ENCODE data around the gene FRAT2. TPM values are rescaled to one million over a fixed set of nuclear protein-coding genes. Genes with fewer than 3 reads are reported as not detected.

Gene FRAT2
- total and polyA plus RNA-seq, 2 of the 4 experiments (the other 2 are of a cell fraction) = 2.0 to 2.5 TPM

DNA sequence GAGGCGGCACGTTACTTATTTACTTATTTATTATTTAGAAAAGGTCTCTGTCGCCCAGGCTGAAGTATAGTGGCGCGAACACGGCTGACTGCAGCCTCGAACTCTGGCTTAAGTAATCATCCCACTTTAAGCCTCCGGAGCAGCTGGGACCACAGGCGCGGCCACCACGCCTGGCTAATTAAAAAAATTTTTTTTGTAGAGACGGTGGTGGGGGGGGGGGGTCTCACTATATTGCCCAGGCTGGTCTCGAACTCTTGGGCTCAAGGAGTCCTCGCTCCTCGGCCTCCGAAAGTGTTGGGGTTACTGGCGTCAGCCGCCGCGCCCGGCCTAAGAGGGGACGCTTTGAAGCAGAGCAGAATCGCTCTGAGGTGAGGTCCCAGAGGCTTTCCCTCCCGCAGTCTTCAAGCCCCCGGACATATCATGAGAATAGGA lies 675 bp upstream of the FRAT2 start:
- Histone ChIP-seq H3K23ac (ENCODE audit: low read depth, low read length) (peak overlapping the region; percentile 77; the same call in 1 of the 2 replicates), H3K18ac (ENCODE audit: low read depth, low read length) (peak overlapping the region; percentile 48; the same call in 1 of the 2 replicates), H2BK15ac (ENCODE audit: low read depth, low read length) (peak overlapping the region; percentile 28; the same call in 1 of the 3 replicates), H3K9me1 (ENCODE audit: insufficient read depth, low read length) (no peaks in the 10 kb centered on the region), H3K27me3 (ENCODE audit: control insufficient read depth, insufficient read depth, low read length) (peaks cover 19% of the 10 kb centered on the region), H3K27ac (ENCODE audit: insufficient read depth, low read length) (peak overlapping the region; percentile 27; the same call in 1 of the 2 replicates), H3K56ac (ENCODE audit: extremely low read depth, insufficient read depth, low read length) (peak overlapping the region; percentile 46; the same call in 1 of the 2 replicates), H3K9ac (ENCODE audit: low read depth, low read length) (peak overlapping the region; percentile 77), H3K14ac (replicated peaks; ENCODE audit: low read depth, low read length) (peak overlapping the region; percentile 86), H2BK5ac (ENCODE audit: low read depth, low read length, poor library complexity, severe bottlenecking) (no peak overlapping the region), H3K4me2 (ENCODE audit: low read depth, low read length) (peak overlapping the region; percentile 51), H3K4ac (ENCODE audit: low read depth, low read length) (peak overlapping the region; percentile 85), H2AFZ (replicated peaks; ENCODE audit: low read length, poor library complexity) (peak overlapping the region; percentile 99), H4K5ac (ENCODE audit: low read depth, low read length) (peak overlapping the region; percentile 15; the same call in 1 of the 2 replicates), H2BK120ac (ENCODE audit: low read depth, low read length) (peak overlapping the region; percentile 49; the same call in 1 of the 2 replicates), H3K36me3 (ENCODE audit: control insufficient read depth, insufficient read depth, low read length) (no peaks in the 10 kb centered on the region), H3K4me3 (ENCODE audit: insufficient read depth, low read depth, low read length) (peak overlapping the region; percentile 45), H2BK20ac (ENCODE audit: low read depth, low read length) (no peak overlapping the region), H2AK9ac (replicated peaks; ENCODE audit: low read depth, low read length, poor library complexity) (peak overlapping the region; percentile 35), H2AK5ac (ENCODE audit: low read depth, low read length) (no peak overlapping the region), H4K8ac (ENCODE audit: low read depth in 2 of 2, low read length in 2 of 2) (peak overlapping the region; percentile 32 to 71; a peak in 2 of 4 replicates), H3K9me3 (ENCODE audit: control insufficient read depth, insufficient read depth, low read length) (no peaks in the 10 kb centered on the region), H3K79me1 (ENCODE audit: low read depth in 1 of 2, low read length in 2 of 2) (peaks cover 13 to 30% of the 10 kb centered on the region in 2 experiments), H4K91ac (ENCODE audit: insufficient read depth, low read depth, low read length) (peak overlapping the region; percentile 73; the same call in 1 of the 2 replicates), H3K4me1 (ENCODE audit: control insufficient read depth, insufficient read depth, low read length) (peaks cover 11% of the 10 kb centered on the region), H4K20me1 (ENCODE audit: insufficient read depth, low read length) (no peaks in the 10 kb centered on the region)
- ATAC-seq (ENCODE audit: low read depth) (no peak), DNase-seq (no peak)
- BruUV-seq (replicated peaks) = no TSS peak
- in situ Hi-C loops (cut with MboI; ENCODE audit: low sequenced_read_pairs) (no loop called here), dilution Hi-C loops (cut with HindIII; ENCODE audit: low sequenced_read_pairs, unreplicated experiment) (no loop called here), intact Hi-C loops (cut with micrococcal nuclease) (no loop called here)
- CTCF ChIA-PET = no interaction called here
- POLR2A ChIA-PET (ENCODE audit: unreplicated experiment) = no interaction called here
- WGBS, 2 experiments (ENCODE audit: extremely low coverage in 2 of 2, insufficient read length in 1 of 2) = no CpG with 5 or more reads among the region's 25 CpGs
- TF ChIP-seq RAD21 (IDR thresholded peaks at IDR 0.05; ENCODE audit: low read length) = no peak
- no peak for TF ChIP-seq ELK1 (IDR thresholded peaks at IDR 0.05; ENCODE audit: borderline replicate concordance, low read depth, low read length)
- TF ChIP-seq MAZ (IDR thresholded peaks at IDR 0.05; ENCODE audit: borderline replicate concordance, low read depth, low read length) = no peak
- no peak for TF ChIP-seq RFX5 (IDR thresholded peaks at IDR 0.05; ENCODE audit: low read depth, low read length)
- TF ChIP-seq CHD1 (IDR thresholded peaks at IDR 0.05; ENCODE audit: low read depth, low read length) = no peak
- no peak for TF ChIP-seq MAFK (IDR thresholded peaks at IDR 0.05; ENCODE audit: low read depth, low read length)
- TF ChIP-seq POLR2A (IDR thresholded peaks at IDR 0.05; ENCODE audit: low read depth, low read length) = no peak
- TF ChIP-seq NFE2L2 (IDR thresholded peaks at IDR 0.05; ENCODE audit: low read depth, low read length) = no peak
- no peak for TF ChIP-seq CEBPB (IDR thresholded peaks at IDR 0.05; ENCODE audit: low read depth, low read length)
- TF ChIP-seq BHLHE40 (IDR thresholded peaks at IDR 0.05; ENCODE audit: low read depth, low read length) = no peak
- no peak for TF ChIP-seq FOS (IDR thresholded peaks at IDR 0.05; ENCODE audit: low read depth, low read length)
- no peak for TF ChIP-seq CTCF (conservative IDR thresholded peaks at IDR 0.05; ENCODE audit: low read depth, low read length)
